NAMALWA (cell line): ENCODE measurements around the gene RASSF8.
"Not testable (repeated sequence)": the region's sequence is repeated elsewhere in the genome, so short reads cannot be mapped to it uniquely, and the experiment has no call there.

Experiments used
- DNase-seq: peaks from one replicate; pipeline ENCODE4 v3.0.0-alpha.2; 2015; ENCODE audit warnings: low spot score

RASSF8 gene

GRCh38 chr12:26029736-26030022 lies 71.2 kb downstream of the RASSF8 start:
- DNase-seq, result no peak

- no peak for DNase-seq
Observed at GRCh38 chr12:26030371-26030770, 71.9 kb downstream of the RASSF8 start.

- no peak for DNase-seq
Observed at GRCh38 chr12:26031318-26031717, 72.8 kb downstream of the RASSF8 start.

GRCh38 chr12:26031827-26032226 lies 73.3 kb downstream of the RASSF8 start:
- DNase-seq, result no peak

- no peak for DNase-seq
Observed at GRCh38 chr12:26032290-26032689, 73.8 kb downstream of the RASSF8 start.

GRCh38 chr12:26032719-26033241 lies 74.3 kb downstream of the RASSF8 start:
- DNase-seq, result no peak

- no peak for DNase-seq
Observed at GRCh38 chr12:26034371-26035142, 76.1 kb downstream of the RASSF8 start.

- no peak for DNase-seq
Observed at GRCh38 chr12:26036877-26037276, 78.4 kb downstream of the RASSF8 start.

GRCh38 chr12:26037615-26038220 lies 79.2 kb downstream of the RASSF8 start:
- DNase-seq, result no peak

GRCh38 chr12:26042645-26043044 lies 84.2 kb downstream of the RASSF8 start:
- DNase-seq, result no peak

- no peak for DNase-seq
Observed at GRCh38 chr12:26043135-26044006, 84.9 kb downstream of the RASSF8 start.

GRCh38 chr12:26044007-26044394 lies 85.5 kb downstream of the RASSF8 start:
- no peak for DNase-seq

- DNase-seq, result no peak
Observed at GRCh38 chr12:26044592-26044991, 86.1 kb downstream of the RASSF8 start.

- DNase-seq, result no peak
Observed at GRCh38 chr12:26046203-26046602, 87.7 kb downstream of the RASSF8 start.

- DNase-seq, result no peak
Observed at GRCh38 chr12:26046906-26047305, 88.4 kb downstream of the RASSF8 start.

GRCh38 chr12:26047401-26048226 lies 89.1 kb downstream of the RASSF8 start:
- no peak for DNase-seq

- DNase-seq, result no peak
Observed at GRCh38 chr12:26052652-26053051, 94.2 kb downstream of the RASSF8 start.

GRCh38 chr12:26054383-26054782 lies 95.9 kb downstream of the RASSF8 start:
- DNase-seq, result no peak

- no peak for DNase-seq
Observed at GRCh38 chr12:26055087-26055486, 96.6 kb downstream of the RASSF8 start.

- DNase-seq, result no peak
Observed at GRCh38 chr12:26056335-26056734, 97.9 kb downstream of the RASSF8 start.

GRCh38 chr12:26057271-26057670 lies 98.8 kb downstream of the RASSF8 start:
- not testable (repeated sequence) for DNase-seq

- peak; percentile 32 for DNase-seq
Observed at GRCh38 chr12:26058308-26058707, 99.8 kb downstream of the RASSF8 start.
